GM21737 (cell line): Measurements from ENCODE around the gene PARP11.

Source experiments
- ATAC-seq: cut with Tn5 transposase; IDR thresholded peaks from one replicate; pipeline ENCODE4 v1.9.1; 2021; ENCODE audit warnings: mild to moderate bottlenecking, moderate library complexity; ENCODE audit not compliant: unreplicated experiment

The PARP11 gene

GRCh38 chr12:3775385-3776035 lies 97.7 kb downstream of the PARP11 start:
- ATAC-seq = no peak

- ATAC-seq = no peak
Observed at GRCh38 chr12:3772380-3772779, 100.8 kb downstream of the PARP11 start.

DNA sequence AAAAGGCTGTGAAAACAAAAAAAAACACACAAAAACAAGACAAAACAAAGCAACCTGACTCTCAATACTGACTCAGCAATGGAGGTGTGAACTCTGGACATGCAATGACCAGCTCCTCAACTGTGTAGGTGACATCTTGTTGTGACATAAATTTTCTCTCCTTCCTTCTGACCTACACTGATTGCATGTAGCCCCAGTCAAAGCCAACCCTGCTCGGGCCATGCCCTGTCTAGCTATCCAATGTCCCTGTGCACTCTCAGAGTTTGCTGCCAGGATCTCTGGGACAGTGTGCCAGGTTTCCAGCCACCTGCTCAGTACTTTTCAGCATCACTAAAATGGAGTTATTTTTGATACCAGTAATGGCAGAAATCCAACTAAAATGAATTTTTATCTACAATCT lies 101.3 kb downstream of the PARP11 start:
- no peak for ATAC-seq

GRCh38 chr12:3770891-3771290 lies 102.3 kb downstream of the PARP11 start:
- no peak for ATAC-seq

DNA sequence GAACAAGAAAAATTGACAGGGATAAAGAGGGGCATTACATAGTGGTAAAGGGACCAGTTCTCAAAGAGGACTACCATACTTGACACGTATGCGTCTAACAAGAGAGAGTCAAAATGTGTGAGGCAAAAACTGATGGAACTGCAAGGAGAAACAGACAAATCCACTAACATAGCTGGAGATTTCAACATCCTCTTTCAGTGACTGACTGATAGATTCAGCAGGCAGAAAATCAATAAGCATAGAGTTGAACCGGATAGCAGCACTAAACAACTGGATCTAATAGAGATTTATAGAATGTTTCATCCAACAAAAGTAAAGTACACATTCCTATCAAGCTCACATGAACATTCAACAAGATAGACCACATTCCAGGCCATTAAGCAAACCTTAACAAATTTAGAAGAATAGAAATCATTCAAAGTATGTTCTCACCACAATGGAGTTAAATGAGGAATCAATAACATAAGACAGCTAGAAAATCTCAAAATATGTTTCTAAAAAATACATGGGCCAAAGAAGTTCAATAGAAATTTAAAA lies 104.2 kb downstream of the PARP11 start:
- no peak for ATAC-seq

GRCh38 chr12:3761116-3761735 lies 112.0 kb downstream of the PARP11 start:
- no peak for ATAC-seq

- ATAC-seq = no peak
Observed at GRCh38 chr12:3759878-3760277, 113.3 kb downstream of the PARP11 start.
